PC-3 (cell line): Measurements from ENCODE around the gene PHF1. TPM values are rescaled to one million over a fixed set of nuclear protein-coding genes. Genes with fewer than 3 reads are reported as not detected.

Experiments
- ATAC-seq: fragments of 200-7000 bp; cut with Tn5 transposase; 2 replicates; pipeline ENCODE4 v1.9.1; 2020; ENCODE audit warnings: mild to moderate bottlenecking, moderate library complexity
- BruUV-seq: library from RNA; stranded (reverse); fragments of 400-500 nt; replicated peaks from 2 replicates; lab custom pipeline; 2021; lab: Mats Ljungman, UMichigan
- CTCF ChIA-PET: fragments of 300-600 bp; sonication (Branson Sonifier 250); formaldehyde crosslinking; loops from one replicate; lab custom pipeline; 2022; ENCODE audit warnings: antibody characterized with exemption; lab: Charles Lee
- POLR2A ChIA-PET: fragments of 300-600 bp; sonication (Branson Sonifier 250); formaldehyde crosslinking; loops from one replicate; lab custom pipeline; 2022; ENCODE audit warnings: antibody characterized with exemption; ENCODE audit not compliant: unreplicated experiment; lab: Charles Lee
- DNase-seq: peaks from one replicate; pipeline ENCODE4 v3.0.0-alpha.2; 2015
- H2AFZ ChIP-seq: fragments of 300-600 bp; sonication (generic); 2 replicates; pipeline ENCODE4 v1.6.0; 2016; ENCODE audit warnings: antibody characterized with exemption, low read length
- H3F3A ChIP-seq: fragments of 300-600 bp; sonication (generic); one replicate; pipeline ENCODE4 v1.6.0; 2017; ENCODE audit warnings: antibody characterized with exemption, low read length, control low read depth, mild to moderate bottlenecking; ENCODE audit not compliant: unreplicated experiment
- H3K27ac ChIP-seq: fragments of 300-600 bp; sonication (generic); 2 replicates; pipeline ENCODE4 v1.5.1; 2016; ENCODE audit warnings: mild to moderate bottlenecking, low read length
- H3K27me3 ChIP-seq: fragments of 300-600 bp; sonication (generic); 2 replicates; pipeline ENCODE4 v1.6.1; 2016; ENCODE audit warnings: low read length, mixed read lengths
- H3K36me3 ChIP-seq: fragments of 300-600 bp; sonication (generic); 2 replicates; pipeline ENCODE4 v1.6.1; 2016; ENCODE audit warnings: low read depth, mixed run types, low read length, mixed read lengths
- H3K4me1 ChIP-seq: fragments of 300-600 bp; sonication (generic); 2 replicates; pipeline ENCODE4 v1.5.1; 2016; ENCODE audit warnings: low read length; ENCODE audit not compliant: insufficient read depth
- H3K4me2 ChIP-seq: fragments of 300-600 bp; sonication (generic); 2 replicates; pipeline ENCODE4 v1.6.0; 2016; ENCODE audit warnings: low read length
- H3K4me3 ChIP-seq: fragments of 300-600 bp; sonication (generic); 2 replicates; pipeline ENCODE4 v1.5.1; 2016; ENCODE audit warnings: mild to moderate bottlenecking, low read length, mixed read lengths
- H3K79me2 ChIP-seq: fragments of 300-600 bp; sonication (generic); 2 replicates; pipeline ENCODE4 v1.6.1; 2017; ENCODE audit warnings: low read length, mixed read lengths
- H3K9ac ChIP-seq: fragments of 300-600 bp; sonication (generic); 2 replicates; pipeline ENCODE4 v1.6.0; 2016; ENCODE audit warnings: mild to moderate bottlenecking, low read length
- H3K9me2 ChIP-seq: fragments of 300-600 bp; sonication (generic); replicated peaks from 2 replicates; pipeline ENCODE4 v1.6.1; 2016; ENCODE audit warnings: mixed run types, low read length, mixed read lengths
- H3K9me3 ChIP-seq: fragments of 300-600 bp; sonication (generic); 2 replicates; pipeline ENCODE4 v1.6.1; 2016; ENCODE audit warnings: low read length, mixed read lengths
- H4K20me1 ChIP-seq: fragments of 300-600 bp; sonication (generic); 2 replicates; pipeline ENCODE4 v1.6.1; 2016; ENCODE audit warnings: low read length, mixed read lengths
- EZH2 ChIP-seq: fragments of 300-600 bp; sonication (generic); IDR thresholded peaks from one replicate; pipeline ENCODE4 v1.6.1; 2017; ENCODE audit warnings: antibody characterized with exemption, mild to moderate bottlenecking, low read length; ENCODE audit not compliant: unreplicated experiment
- EZH2phosphoT487 ChIP-seq: fragments of 300-600 bp; sonication (generic); IDR thresholded peaks from 2 replicates; pipeline ENCODE4 v1.6.1; 2018; ENCODE audit warnings: mild to moderate bottlenecking, antibody characterized with exemption, low read length, borderline replicate concordance
- intact Hi-C: fragments of 100-400 bp; cut with micrococcal nuclease; formaldehyde crosslinking; loops from 2 replicates; pipeline ENCODE4 v1.9.0; 2023
- total RNA-seq: library from RNA; depleted of rRNA; stranded (reverse); fragments of >200 nt; gene quantifications from 2 replicates; pipeline ENCODE4 v1.2.3, GENCODE V29; 2014
- TF ChIP-seq, protein P1 (sequence below): fragments of 300-600 bp; sonication (generic); conservative IDR thresholded peaks from 2 replicates; pipeline ENCODE4 v1.5.1; 2017; ENCODE audit warnings: antibody characterized with exemption, low read depth, mild to moderate bottlenecking, low read length

PHF1 gene
- total RNA-seq, 1 experiment from 2014 or later = 36.6 TPM

DNA sequence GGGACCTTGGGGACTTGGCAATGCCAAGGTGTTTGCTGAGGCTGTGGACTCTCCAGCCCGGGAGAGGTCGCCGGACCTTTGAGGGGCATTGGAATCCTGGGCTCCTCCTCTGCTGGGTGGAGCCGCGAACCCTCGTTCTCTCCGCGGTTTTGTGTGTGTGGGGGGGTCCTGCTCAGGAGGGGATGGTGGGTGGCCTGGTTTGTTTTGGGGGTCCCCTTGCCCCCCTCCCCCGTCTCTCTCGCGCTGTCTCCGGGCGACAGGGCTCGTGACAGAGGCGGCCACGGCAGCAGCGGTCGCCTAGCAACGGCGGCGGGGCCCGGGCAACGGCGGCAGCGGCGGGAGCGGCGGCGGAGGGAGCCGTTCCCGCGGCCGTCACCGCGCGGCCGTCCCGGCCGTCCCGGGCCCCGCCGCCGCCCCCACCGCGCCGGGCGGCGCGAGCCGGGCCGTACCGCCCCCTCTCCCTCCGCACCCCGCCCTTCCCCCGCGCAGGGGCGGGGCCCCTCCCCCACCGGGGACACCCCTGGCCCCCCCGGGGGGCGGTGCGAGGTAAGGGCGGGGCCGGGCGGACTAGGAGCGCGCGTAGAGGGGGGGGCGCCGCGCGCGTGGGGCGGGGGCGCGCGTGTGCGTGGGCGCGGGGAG is 16.9 kb downstream of the PHF1 start:
- no peak for TF ChIP-seq EZH2
- TF ChIP-seq, protein P1, sequence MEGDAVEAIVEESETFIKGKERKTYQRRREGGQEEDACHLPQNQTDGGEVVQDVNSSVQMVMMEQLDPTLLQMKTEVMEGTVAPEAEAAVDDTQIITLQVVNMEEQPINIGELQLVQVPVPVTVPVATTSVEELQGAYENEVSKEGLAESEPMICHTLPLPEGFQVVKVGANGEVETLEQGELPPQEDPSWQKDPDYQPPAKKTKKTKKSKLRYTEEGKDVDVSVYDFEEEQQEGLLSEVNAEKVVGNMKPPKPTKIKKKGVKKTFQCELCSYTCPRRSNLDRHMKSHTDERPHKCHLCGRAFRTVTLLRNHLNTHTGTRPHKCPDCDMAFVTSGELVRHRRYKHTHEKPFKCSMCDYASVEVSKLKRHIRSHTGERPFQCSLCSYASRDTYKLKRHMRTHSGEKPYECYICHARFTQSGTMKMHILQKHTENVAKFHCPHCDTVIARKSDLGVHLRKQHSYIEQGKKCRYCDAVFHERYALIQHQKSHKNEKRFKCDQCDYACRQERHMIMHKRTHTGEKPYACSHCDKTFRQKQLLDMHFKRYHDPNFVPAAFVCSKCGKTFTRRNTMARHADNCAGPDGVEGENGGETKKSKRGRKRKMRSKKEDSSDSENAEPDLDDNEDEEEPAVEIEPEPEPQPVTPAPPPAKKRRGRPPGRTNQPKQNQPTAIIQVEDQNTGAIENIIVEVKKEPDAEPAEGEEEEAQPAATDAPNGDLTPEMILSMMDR = peak; percentile 22; the same call in 1 of the 2 replicates
- Histone ChIP-seq H3K4me2 (peak overlapping the region; percentile 94), H3K4me3 (peak overlapping the region; percentile 75), H3K9me3 (no peaks in the 10 kb centered on the region), H3K9ac (no peak overlapping the region; the same call in 1 of the 2 replicates), H3K36me3 (no peaks in the 10 kb centered on the region), H3K27ac (no peak overlapping the region), H3K79me2 (no peaks in the 10 kb centered on the region), H3K4me1 (peaks cover 23% of the 10 kb centered on the region), H3F3A (no peaks in the 10 kb centered on the region), H2AFZ (peak overlapping the region; percentile 77), H3K27me3 (no peaks in the 10 kb centered on the region), H3K9me2 (no peaks in the 10 kb centered on the region), H4K20me1 (no peaks in the 10 kb centered on the region)
- peak; percentile 14 for ATAC-seq
- ChIA-PET CTCF (no interaction called here), POLR2A (no interaction called here)
- intact Hi-C loops = no loop called here
- BruUV-seq = no TSS peak
- DNase-seq = peak; percentile 18

DNA sequence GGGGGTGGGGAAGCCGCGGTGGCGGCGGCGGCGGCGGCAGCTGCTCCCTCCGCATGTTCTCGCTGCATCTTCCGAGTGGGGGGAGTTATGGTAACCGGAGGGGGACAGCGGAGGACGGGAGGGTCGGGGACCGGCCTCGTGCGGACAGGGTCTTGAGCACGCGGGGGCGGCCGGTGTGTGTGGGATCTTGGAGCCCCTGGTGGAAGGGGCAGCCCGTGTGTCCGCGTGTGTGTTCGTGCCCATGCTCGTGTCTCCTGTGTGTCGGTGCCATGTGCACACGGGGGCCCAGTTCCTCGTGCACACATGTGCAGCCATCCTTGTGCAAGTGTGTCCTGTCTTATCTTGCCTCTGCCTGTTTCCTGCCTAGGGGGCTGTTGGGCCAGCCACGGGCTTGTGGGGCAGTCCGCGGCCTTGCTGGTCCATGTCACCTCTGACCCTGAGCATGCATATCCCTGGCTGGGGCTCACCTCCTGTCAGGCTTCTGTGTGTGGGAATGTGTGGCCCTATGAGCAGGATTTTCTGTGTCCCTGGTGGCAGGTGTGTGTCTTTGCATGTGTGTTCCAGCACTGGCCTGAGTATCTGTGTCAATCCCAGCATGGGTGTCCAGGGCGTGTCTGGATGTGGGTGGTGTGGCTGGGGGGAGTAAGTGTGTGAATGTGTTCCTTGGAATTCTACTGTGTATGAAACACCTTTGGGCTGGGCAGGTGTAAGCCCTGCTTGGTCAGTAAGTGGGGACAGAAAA is 17.6 kb downstream of the PHF1 start:
- Histone ChIP-seq H3K27ac (no peak overlapping the region), H3K27me3 (no peaks in the 10 kb centered on the region), H3K79me2 (no peaks in the 10 kb centered on the region), H3F3A (no peaks in the 10 kb centered on the region), H3K4me1 (peaks cover 23% of the 10 kb centered on the region), H3K9ac (peak overlapping the region; percentile 45; the same call in 1 of the 2 replicates), H4K20me1 (no peaks in the 10 kb centered on the region), H3K36me3 (no peaks in the 10 kb centered on the region), H3K4me3 (peak overlapping the region; percentile 67), H2AFZ (peak overlapping the region; percentile 85), H3K9me2 (no peaks in the 10 kb centered on the region), H3K4me2 (peak overlapping the region; percentile 86), H3K9me3 (no peaks in the 10 kb centered on the region)
- POLR2A ChIA-PET = no interaction called here
- TF ChIP-seq, protein P1 = peak; percentile 58
- TF ChIP-seq EZH2phosphoT487 = no peak
- DNase-seq = peak; percentile 61
- no TSS peak for BruUV-seq
- CTCF ChIA-PET = no interaction called here
- peak; percentile 30 for ATAC-seq
- intact Hi-C loops = no loop called here
